NCI-H748 (cell line): ENCODE measurements around the gene TBC1D2.
A peak's percentile ranks its signal among the peaks of the same experiment; 100 is the strongest.
"Not testable (repeated sequence)": the region's sequence is repeated elsewhere in the genome, so short reads cannot be mapped to it uniquely, and the experiment has no call there.

Experiments
- DNase-seq: peaks from one replicate; lab custom pipeline; 2025; ENCODE audit not compliant: unreplicated experiment; lab: John Stamatoyannopoulos, UW

Gene TBC1D2

DNA sequence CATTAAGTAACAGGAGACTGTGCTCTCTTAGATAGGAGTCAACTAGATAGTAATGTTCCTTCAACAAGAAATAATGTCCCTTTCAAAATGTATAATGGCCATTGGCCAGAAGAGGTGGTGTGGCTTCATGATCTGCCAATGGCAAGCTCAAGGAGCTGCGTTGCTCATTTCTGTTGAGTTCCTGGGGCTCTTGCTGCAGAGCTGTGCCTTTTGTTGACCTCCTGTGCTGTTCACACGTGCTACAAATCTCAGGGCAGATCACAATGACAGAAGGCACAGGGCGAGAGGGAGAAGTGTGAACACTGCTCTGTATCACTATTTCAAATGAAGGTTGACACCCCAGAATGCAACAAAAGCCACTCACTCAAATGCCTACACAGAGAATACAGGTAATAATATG, 16.0 kb upstream of the TBC1D2 start:
- no peak for DNase-seq

DNA sequence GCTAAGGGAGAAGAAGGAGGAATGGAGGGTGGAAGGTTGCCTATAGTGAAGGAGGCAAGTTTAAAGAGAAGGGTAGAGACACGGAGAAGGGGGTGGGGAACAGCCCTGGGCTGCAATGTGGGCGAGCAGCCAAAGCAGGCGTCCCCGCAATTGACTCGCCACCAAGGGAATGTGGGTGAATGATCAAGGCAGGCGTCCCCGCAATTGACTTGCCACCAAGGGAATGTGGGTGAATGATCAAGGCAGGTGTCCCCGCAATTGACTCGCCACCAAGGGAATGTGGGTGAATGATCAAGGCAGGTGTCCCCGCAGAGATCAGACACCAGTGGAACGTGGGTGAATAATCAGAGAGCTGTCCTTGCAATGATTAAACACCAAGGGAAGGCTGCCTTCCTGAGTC, 14.8 kb upstream of the TBC1D2 start:
- not testable (repeated sequence) for DNase-seq

DNA sequence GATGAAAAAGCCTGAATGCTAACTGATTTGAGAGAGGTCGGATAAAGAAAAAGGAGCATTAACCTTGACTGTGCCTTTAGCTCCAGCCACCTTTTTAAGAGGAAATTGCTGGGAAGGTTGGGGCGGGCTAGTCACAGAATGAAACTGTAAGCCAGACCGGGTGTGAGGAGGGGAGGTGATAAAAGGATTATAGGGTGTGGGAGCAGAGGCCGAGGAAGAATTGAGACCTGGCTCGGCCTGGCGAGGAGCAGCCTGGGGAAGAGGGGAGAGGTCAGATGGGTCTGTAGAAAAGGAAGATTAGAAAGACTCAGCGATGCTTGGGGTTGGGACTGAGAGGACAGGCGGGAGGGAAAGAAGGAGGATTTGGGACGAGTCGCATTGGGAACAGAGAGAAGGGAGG, 14.2 kb upstream of the TBC1D2 start:
- not testable (repeated sequence) for DNase-seq

DNA sequence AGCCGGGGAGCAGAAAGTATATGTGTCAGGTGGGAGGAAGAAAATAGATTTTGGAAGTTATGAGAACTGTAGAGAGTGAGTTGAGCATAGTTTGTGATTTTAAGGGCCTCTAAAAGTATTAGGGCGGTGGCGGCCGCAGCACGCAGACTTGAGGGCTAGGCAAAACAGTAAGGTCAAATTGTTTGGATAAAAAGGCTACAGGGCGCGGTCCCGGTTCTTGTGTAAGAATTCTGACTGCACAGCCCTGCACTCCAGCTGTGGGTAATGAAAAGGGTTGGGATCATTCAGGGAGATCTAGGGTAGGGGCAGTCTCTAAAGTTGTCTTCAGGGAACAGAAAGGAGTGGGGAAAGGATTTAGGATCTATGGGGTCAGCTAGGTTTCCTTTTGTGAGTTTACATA, 12.1 kb upstream of the TBC1D2 start:
- DNase-seq: not testable (repeated sequence)

DNA sequence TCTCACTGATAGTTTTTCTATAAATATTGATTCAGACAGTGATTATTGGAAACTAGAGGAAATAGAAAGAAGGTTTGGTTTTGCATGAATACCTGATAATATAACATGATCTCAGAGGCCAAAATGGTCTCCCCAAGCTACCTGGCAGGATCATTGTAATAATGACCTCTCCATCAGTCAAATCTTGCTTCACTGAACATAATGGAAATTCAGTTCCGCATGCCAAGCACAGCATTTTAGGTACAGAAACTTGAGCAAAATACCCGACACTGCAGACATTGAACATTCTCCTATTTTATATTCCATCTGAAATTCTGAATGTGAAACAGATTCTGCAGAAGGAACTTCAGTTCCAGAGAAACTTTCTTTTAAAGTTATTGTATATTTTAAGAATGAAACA, 9.1 kb upstream of the TBC1D2 start:
- DNase-seq: no peak

DNA sequence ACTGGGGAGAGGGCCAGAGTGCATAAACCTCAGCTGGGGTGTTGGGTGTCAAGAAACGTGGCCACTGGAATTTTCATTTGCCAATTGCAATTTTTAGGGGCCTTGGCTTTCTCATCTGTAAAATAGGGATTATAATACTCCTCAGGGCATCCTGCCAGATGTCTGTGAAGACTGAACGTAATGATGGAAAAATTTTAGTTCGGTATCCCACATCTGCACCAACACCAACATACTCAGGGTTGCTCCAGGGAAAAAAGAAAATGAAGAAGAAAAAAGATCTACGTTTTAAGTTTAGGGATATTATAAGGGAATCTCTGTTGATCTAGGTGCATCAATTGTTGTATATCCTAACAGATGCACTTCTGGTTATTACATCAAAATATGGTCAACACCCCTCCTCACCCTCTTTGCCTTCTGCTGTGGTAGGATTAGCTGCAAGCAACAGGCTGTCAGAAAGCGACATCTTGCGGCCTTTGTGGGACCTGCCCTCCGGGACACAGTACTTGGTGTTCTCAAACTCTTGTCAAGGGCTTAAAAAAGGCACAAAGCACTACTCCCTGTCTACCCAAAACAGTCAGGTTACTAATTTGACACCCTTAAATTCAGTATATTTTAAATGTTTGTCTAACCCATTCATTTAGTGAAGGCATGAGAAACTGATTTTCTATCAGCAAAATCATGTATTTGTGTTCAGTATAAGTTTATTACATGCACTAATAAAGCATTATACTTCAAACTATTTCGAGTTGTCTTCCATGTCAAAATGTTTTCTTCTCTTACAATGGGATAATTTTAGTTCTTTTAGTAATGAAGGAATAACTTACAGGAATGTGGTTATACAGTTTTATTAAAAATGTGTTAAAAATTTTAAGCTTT, 8.3 kb upstream of the TBC1D2 start:
- DNase-seq: peak; percentile 79

DNA sequence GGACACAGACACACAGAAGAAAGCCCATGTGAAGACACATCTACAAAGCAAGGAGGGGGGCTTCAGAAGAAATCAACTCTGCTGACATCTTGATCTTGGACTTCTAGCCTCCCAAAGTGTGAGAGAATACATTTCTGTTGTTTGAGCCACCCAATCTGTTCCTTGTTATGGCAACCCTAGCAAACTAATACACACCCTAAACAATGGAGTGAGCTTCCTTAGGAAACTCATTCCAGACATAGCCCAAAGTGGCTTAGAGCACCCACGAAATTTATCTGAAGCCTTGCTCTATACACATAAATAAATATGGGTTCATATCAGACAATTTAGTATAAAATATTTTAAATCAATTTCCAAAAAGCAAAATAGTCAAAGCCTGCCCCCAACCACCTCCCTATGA, 7.6 kb upstream of the TBC1D2 start:
- DNase-seq: no peak

DNA sequence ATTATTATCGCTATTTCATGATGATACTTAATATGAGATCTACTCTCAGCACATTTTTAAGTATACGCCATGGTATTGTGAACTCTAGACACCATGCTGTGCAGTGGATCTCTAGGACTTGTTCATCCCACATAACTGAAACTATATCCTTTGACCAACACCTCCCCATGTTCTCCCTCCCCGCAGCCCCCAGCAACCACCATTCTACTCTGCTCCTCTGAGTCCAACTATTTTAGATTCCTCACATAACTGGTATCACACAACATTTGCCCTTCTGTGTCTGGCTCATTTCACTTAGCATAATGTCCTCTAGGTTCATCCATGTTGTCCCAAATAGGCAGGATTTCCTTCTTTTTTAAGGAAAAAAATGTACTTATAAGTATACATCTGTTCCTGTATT, 6.6 kb upstream of the TBC1D2 start:
- no peak for DNase-seq

DNA sequence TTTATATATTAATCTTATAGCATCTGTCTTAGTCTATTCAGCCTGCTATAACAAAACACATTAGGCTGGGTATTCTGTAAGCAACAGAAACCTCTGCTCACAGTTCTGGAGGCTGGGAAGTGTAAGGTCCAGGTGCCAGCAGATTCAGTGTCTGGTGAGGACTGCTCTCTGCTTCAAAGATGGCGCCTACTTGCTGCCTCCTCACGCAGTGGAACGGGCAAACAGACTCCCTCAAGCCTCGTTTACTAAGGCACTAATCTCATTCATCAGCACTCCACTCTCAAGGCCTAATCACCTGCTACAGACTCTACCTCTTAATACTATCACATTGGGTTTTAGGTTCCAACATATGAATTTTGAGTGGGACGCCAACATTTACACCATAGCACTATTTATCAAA, 5.2 kb upstream of the TBC1D2 start:
- no peak for DNase-seq

DNA sequence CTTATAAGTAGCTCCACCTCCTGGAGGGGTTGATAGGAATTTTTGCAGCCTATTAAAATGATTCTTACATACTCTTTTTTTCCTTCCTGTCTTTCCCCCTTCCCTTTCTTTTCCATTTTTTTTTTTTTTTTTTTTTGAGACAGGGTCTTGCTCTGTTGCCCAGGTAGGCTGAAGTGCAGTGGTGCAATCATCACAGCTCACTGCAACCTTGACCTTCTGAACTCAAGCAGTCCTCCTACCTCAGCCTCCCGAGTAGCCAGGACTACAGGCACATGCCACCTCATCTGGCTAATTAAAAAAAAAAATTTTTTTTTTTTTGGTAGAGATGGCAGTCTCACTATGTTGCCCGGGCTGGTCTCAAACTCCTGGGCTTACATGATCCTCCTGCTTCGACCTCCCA, 4.3 kb upstream of the TBC1D2 start:
- no peak for DNase-seq

DNA sequence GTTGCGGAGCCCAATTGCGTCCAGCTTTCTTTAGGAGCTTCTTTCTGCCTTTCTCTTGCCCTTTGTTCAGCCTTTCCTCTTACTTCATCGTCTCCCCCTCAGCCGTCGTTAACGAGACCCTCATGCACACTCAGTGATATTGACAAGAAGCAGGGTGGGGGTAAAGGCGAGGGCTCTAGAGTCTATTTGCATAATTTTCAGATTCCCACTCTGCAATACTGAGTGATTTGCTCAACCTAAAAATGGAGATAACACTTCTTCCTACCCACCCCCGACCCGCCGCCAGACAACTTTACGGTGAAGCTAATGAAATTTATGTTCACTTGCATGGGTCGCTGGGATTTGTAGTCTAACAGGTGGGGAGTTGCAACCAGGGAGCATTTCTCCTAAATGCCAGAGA, 1.3 kb upstream of the TBC1D2 start:
- DNase-seq: peak; percentile 45

DNA sequence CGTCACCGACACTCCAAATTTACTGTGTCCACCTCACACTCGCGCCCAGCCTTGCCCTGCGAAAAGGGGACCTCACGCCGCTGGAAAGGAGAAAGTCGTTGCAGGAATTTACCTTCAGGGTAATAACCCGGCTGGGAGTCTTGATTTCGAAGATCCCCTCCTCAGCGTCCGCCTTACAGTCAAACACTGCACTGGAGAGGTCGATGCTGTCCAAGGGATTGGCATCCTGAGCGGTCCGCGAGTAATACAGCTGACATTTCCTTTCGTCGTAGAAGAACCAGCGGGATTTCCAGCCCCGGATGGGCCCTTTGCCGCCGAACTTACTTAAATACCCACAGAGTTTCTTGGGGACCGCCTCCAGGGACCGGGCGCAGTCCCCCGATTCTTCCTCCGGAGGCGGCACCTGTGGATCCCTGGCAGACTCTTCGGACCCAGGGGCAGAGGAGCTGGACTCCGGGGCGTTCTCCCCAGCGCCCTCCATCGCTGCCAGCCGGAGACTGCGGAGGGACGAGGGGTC, 330 bp downstream of the TBC1D2 start:
- peak; percentile 65 for DNase-seq

DNA sequence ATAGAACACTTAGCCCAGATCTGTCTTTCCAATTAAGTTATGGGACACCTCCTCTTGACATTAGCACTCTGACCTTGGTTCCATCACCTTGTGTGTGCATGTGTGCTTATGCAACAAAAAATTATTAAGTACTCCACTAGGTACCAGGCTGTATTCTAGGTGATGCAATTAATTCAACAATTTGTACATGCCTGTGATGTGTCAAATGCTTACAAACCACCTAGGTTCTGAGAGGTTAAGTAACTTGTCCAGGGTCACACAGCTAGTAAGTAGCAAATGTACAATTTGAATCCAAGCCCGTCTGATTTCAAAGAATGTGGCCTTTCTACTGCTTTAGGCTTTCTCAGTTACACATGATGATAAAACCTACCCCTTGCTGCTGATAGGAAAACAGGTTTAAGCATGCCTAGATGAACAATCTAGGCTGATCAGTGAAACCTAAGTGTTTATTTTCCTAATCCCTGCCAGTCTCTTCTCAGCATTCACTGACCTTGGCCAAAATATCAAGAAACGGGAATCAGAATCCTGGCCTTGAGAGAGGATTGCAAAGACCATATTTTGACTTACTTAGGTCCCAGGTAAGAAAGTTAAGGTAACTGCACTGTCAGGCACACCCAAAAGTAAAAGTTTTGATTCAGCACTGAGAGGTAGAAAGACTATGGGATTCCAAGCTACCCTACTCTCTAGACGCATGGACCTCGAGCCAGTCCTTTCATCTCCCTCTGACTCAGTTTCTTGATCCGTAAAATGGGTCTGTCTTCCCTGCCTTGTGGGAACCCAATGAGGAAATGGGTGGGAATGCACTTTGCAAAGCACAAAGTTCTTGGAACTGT, 1.0 kb downstream of the TBC1D2 start:
- no peak for DNase-seq

DNA sequence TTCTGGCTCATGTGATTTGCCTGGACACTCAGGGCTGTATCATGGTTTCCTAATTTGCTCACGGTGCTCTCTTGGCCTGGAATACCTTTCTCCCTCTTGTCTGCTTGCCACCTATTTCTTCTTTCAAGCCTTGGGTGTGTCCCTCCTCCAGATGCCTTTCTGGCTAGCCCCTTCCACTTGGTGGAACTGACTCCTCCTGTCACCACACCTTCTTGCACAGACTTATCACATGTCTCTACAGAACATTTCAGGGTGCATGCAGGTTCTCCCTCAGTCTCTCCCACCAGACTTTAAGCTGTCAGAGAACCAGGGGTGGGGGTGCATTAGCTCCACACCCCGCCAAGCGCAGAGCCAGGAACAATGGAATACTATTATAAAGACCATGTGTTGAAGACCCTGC, 1.9 kb downstream of the TBC1D2 start:
- no peak for DNase-seq

DNA sequence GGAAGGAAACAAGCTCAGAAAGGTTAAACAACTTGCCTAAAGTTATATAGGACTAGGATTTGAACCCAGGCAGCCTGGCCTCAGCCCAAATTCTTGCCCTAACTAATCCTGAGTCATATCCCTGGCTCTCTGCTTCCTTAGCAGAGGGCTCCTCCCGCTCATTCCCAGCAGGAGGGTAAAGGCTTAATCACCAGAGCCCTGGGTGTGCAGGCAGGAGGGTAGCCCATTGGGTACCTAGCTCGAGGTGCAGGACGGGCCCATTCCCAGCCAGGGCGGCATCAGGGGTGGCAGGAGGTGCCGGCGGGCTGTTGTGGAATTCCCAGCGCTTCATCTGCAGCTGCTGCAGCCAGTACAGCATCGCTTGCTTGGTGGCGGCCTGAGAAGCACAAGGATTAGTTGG, 3.9 kb downstream of the TBC1D2 start:
- DNase-seq: no peak

DNA sequence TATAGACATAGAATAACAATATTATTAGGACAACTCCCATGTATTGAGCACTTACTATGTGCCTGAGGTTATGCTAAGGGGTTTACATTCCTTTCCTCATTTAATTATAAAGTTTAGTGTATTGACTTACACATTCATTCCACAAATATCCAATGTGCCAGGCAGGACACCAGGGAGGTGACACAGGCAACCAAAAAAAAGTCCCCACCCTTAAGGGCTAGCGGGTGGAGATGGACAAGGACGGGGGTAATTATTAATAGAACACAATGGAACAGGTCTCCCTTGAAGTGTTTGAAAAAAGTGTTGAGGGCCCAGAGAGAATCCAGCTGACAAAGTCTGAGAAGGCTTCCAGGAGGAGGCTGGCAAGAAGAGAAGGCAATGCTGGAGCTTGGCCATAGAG, 5.7 kb downstream of the TBC1D2 start:
- no peak for DNase-seq

DNA sequence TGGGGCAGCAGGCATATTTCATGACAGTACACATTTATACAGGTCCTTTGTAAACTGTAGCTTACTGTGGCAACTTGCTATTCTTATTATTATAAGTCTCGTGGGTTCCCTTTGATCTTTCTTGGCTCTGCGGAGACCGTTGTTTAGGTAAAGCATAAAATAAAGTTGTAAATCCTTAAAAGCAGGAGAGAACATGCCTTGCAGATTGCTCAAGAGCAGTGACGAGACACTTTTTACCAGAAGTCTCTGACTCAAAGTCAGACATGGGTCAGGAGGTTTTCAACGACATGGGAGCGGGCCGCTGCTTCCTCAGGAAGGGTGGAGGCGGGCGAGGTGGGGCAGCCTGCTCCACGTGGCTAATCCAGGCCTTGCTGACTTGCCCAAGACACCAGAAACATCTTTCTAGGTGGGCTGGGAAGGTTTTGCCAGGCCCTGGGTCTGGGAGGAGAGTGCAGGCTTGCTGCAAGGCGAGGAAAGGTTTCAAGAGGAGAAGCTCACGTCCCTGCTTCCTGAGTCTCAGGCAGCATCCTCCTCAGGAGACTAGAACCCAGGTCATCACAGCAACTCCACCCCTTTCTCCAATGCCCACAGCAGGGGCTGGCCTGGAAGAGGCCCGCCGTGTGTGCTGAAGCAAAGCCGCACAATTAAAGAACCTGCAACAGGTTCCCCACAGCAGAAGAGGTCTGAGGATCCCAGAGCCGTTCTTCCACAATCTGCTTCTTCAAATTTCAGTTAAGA, 6.5 kb downstream of the TBC1D2 start:
- no peak for DNase-seq

DNA sequence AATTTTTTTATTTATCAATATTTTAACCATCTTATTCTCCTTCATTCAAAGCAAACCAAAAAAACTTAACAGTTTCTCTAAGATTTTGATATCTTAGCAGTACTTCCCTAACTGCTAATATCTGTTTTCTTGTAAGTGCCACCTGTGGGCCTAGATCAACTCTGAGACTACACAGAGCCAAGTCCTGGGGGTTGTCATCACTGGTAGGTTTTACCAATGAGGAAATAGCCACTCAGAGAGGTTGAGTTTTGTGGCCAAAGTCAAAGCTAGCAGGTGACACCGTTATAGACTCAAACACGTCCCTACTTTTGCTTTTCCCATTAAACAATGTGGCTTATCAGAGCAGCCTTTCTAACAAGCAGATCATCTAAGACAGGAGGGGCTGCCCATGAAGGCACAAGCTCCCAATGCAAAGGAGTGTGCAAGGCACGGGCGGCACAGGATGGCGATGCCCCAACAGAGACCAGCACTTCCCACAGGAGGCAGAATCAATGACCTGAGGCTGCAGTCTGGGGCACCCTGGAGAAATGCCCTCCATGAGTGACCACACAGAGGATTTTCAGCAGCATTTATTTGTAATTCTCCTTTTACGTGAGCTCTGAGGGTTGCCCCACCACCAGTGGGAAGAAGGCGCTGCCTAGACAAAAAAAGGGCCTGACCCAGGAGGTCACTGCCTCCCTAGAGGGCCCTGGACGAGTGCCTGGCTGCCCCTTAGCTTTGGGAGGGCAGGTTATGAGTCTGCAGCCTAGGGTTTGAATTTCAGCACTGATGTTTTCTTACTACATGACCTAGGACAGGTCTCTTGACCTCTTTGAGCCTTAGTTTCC, 7.4 kb downstream of the TBC1D2 start:
- DNase-seq: no peak

DNA sequence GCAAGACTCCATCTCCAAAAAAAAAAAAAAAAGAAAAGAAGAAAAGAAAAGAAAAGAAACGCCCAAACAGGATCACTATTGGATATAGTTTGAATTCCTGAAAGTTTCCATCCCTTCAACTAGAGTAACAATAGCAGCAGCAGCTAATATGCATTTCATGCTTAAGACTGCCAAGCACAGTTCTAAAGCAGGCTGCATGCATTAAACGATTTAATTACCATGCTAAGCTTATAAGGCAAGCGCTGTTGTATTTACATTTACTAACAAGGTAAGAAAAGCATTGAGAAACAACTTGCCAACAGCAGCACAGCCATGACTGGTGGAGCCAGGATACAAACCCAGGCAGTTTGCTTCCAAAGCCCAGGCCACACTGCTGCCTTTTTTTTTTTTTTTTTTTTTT, 13.0 kb downstream of the TBC1D2 start:
- DNase-seq: no peak
